GM23338 (cell line): ENCODE data around the gene IPO5.

Experiments
- CREB1 ChIP-seq: fragments of 250-450 bp; sonication (Bioruptor Pico); IDR thresholded peaks from 2 replicates; pipeline ENCODE4 v1.5.0; 2020; ENCODE audit warnings: low read depth, mild to moderate bottlenecking, moderate library complexity
- CTCF ChIP-seq, 2 experiments: fragments of 200-600 bp in 1 of 2; sonication (generic) in 1 of 2; conservative IDR thresholded peaks; 2 replicates each; pipeline versions ENCODE4 v1.5.1 to v1.6.1; 2016 to 2017; ENCODE audit warnings: antibody characterized with exemption in 2 of 2, low read depth in 2 of 2, mild to moderate bottlenecking in 2 of 2, moderate library complexity in 1 of 2
- ETS1 ChIP-seq: IDR thresholded peaks from 2 replicates; pipeline ENCODE4 v1.6.1; 2016; ENCODE audit warnings: antibody characterized with exemption
- EZH2 ChIP-seq: fragments of 200-600 bp; sonication (generic); IDR thresholded peaks from one replicate; pipeline ENCODE4 v1.8.0; 2017; ENCODE audit warnings: antibody characterized with exemption, mild to moderate bottlenecking, low read depth; ENCODE audit not compliant: unreplicated experiment
- EZH2phosphoT487 ChIP-seq: fragments of 200-600 bp; sonication (generic); IDR thresholded peaks from one replicate; pipeline ENCODE4 v1.8.1; 2018; ENCODE audit warnings: antibody characterized with exemption; ENCODE audit not compliant: unreplicated experiment
- JUNB ChIP-seq: IDR thresholded peaks from one replicate; pipeline ENCODE4 v1.6.1; 2016; ENCODE audit warnings: antibody characterized with exemption; ENCODE audit not compliant: unreplicated experiment
- NANOG ChIP-seq: IDR thresholded peaks from 2 replicates; pipeline ENCODE4 v1.6.1; 2016; ENCODE audit warnings: antibody characterized with exemption, borderline replicate concordance
- POLR2AphosphoS5 ChIP-seq: IDR thresholded peaks from 2 replicates; pipeline ENCODE4 v1.6.1; 2016; ENCODE audit warnings: antibody characterized with exemption, low read depth
- ZNF114 ChIP-seq: fragments of 250-450 bp; sonication (Bioruptor Pico); IDR thresholded peaks from 2 replicates; pipeline ENCODE4 v1.5.0; 2020; ENCODE audit warnings: mild to moderate bottlenecking, moderate library complexity
- ZNF331 ChIP-seq: fragments of 250-450 bp; sonication (Bioruptor Pico); IDR thresholded peaks from 2 replicates; pipeline ENCODE4 v1.5.0; 2020; ENCODE audit warnings: low read depth, mild to moderate bottlenecking, moderate library complexity
- TF ChIP-seq, protein P1 (sequence below): IDR thresholded peaks from one replicate; pipeline ENCODE4 v1.6.1; 2018; ENCODE audit warnings: antibody characterized with exemption; ENCODE audit not compliant: unreplicated experiment

- TF ChIP-seq CTCF (conservative IDR thresholded peaks at IDR 0.05; ENCODE audit: low read depth in 2 of 2) (no peak), POLR2AphosphoS5 (no peak), EZH2 (no peak), EZH2phosphoT487 (no peak), ETS1 (no peak), CREB1 (CRISPR knock-in tag) (no peak), ZNF331 (CRISPR knock-in tag) (no peak), JUNB (no peak), ZNF114 (CRISPR knock-in tag) (no peak), NANOG (no peak)
- TF ChIP-seq, protein P1, sequence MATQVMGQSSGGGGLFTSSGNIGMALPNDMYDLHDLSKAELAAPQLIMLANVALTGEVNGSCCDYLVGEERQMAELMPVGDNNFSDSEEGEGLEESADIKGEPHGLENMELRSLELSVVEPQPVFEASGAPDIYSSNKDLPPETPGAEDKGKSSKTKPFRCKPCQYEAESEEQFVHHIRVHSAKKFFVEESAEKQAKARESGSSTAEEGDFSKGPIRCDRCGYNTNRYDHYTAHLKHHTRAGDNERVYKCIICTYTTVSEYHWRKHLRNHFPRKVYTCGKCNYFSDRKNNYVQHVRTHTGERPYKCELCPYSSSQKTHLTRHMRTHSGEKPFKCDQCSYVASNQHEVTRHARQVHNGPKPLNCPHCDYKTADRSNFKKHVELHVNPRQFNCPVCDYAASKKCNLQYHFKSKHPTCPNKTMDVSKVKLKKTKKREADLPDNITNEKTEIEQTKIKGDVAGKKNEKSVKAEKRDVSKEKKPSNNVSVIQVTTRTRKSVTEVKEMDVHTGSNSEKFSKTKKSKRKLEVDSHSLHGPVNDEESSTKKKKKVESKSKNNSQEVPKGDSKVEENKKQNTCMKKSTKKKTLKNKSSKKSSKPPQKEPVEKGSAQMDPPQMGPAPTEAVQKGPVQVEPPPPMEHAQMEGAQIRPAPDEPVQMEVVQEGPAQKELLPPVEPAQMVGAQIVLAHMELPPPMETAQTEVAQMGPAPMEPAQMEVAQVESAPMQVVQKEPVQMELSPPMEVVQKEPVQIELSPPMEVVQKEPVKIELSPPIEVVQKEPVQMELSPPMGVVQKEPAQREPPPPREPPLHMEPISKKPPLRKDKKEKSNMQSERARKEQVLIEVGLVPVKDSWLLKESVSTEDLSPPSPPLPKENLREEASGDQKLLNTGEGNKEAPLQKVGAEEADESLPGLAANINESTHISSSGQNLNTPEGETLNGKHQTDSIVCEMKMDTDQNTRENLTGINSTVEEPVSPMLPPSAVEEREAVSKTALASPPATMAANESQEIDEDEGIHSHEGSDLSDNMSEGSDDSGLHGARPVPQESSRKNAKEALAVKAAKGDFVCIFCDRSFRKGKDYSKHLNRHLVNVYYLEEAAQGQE: no peak
Observed at GRCh38 chr13:97979051-97979450, 25.6 kb downstream of the IPO5 start.
